Rectal smooth muscle tissue (tissue), 1 donor: ENCODE measurements around the gene LSP1.
A peak's percentile ranks its signal among the peaks of the same experiment; 100 is the strongest.

Experiments
- H3K27ac ChIP-seq: one replicate; pipeline ENCODE4 v1.7.0; 2013; ENCODE audit warnings: low read depth, low read length, inconsistent platforms
- H3K27me3 ChIP-seq: one replicate; pipeline ENCODE4 v1.7.0; 2013; ENCODE audit warnings: low read length; ENCODE audit not compliant: control insufficient read depth, insufficient read depth
- H3K36me3 ChIP-seq: one replicate; pipeline ENCODE4 v1.7.0; 2013; ENCODE audit warnings: low read length; ENCODE audit not compliant: control insufficient read depth, insufficient read depth
- H3K4me1 ChIP-seq: one replicate; pipeline ENCODE4 v1.7.0; 2013; ENCODE audit warnings: low read length; ENCODE audit not compliant: control insufficient read depth, insufficient read depth
- H3K4me3 ChIP-seq: one replicate; pipeline ENCODE4 v1.7.0; 2013; ENCODE audit warnings: low read length
- H3K9ac ChIP-seq: one replicate; pipeline ENCODE4 v1.7.0; 2013; ENCODE audit warnings: low read length

The LSP1 gene

DNA sequence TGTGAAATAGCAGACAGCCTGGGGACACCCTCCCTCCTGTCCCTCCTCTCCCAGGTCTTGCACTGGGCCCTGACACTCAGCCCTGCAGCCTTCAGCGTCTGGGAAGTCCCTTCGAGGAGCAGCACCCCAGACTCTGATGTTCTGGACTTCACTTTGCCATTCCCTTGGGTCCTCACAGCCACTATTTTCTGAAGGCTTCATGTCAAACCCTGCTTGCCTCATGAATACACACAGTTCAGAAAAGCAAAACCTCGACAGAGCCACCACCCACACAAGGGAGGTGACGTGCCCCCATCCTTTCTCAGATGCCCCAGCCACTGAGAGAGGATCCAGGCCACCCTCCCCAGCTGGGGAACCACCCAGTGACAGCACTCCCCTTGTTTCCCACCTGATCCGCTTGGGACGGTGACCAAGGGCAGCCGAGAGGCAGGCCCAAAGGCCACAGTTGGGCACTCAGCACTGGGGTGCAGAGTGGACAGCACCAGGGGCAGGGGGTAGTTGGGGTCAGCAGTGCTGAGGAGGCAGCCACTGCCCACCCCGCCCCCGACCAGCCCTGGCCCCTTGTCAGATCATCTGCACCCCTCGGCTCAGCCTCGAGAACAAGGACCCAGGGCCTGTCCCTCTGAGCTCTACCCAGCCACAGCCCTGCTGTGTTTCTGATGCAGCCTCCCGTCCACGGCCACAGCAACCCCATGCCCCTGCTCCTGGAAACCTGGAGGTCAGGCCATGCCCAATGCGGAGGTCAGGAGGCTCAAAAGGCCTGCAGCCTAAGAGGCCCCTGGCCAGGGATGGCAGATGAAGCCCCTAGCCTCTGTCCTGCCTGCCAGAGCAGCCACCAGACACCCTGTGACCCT is 63.5 kb downstream of the LSP1 start:
- Histone ChIP-seq H3K36me3 (no peaks in the 10 kb centered on the region), H3K9ac (no peak overlapping the region), H3K27me3 (no peaks in the 10 kb centered on the region), H3K27ac (no peak overlapping the region), H3K4me1 (no peaks in the 10 kb centered on the region), H3K4me3 (no peak overlapping the region)

DNA sequence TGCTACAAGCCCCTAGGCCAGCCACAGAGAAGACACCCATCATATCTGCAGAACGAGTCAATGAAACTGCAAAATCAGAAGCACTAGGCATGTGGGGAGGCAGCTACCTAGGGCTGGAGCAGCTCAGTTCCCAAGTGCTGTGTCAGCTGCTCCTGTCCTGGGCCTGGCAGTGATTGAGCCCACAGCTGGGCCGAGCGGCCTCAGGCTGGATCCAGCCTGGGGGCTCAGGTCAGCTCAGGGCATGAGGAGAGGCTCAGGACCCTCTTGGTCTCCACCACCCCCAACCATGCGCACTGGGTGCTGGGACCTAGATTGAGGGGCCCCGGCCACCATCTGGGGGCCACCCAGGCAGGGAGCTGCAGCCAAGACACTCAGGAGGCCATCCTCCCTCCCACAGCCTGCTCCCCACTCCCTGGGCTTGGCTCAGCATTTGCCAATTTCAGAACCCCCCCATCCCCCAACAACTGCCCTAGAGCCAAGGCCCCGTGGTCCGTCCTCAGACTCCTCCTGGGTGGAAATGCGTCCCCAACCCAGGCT is 64.2 kb downstream of the LSP1 start:
- Histone ChIP-seq H3K4me1 (no peaks in the 10 kb centered on the region), H3K27ac (no peak overlapping the region), H3K4me3 (no peak overlapping the region), H3K27me3 (no peaks in the 10 kb centered on the region), H3K36me3 (no peaks in the 10 kb centered on the region), H3K9ac (no peak overlapping the region)

DNA sequence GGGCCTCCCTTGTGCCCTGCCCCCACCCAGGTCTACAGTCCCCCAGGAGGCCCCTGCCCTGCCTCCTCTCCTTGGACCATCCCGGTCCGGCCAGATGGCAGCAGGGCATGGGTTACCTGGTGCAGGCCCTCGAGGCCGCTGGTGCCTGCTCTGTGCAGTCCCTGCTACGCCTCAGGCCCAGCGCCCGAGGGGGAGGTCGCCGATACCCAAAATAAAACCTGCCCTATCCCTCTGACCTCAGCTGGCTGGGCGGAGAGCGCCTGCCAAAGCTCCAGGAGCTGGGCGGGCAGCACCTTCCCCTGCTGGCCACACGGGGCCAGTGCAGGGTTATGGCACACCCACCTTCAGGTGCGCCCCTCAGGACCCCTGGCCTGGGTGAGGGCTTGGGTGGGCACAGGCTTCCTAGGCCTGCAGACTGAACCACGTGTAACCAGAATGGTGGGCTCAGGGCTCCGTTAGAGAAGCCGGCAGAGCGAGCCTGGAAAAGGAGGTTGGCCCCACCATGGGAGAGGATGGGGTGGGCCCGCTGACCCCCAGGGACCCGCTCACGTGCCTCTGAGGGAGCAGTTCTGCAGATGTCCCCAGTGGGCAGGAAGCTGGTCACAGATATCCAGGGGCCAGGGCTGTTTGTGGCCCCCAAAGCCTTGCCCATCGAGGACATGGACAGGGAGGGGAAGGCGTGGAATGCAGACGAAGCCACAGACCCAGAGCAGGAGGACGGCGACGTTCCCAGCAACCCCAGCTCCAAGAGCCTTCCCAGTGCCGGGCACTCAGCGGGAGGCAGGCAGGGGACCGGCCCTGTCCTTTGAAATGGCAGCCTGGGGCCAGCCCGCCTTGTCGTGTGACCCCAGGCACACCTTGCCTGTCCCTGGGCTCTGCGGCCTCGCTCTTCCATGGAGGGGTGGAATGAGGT is 64.9 kb downstream of the LSP1 start:
- Histone ChIP-seq H3K9ac (no peak overlapping the region), H3K27me3 (no peaks in the 10 kb centered on the region), H3K36me3 (no peaks in the 10 kb centered on the region), H3K4me1 (no peaks in the 10 kb centered on the region), H3K4me3 (no peak overlapping the region), H3K27ac (no peak overlapping the region)

- Histone ChIP-seq H3K4me3 (no peak overlapping the region), H3K27ac (no peak overlapping the region), H3K4me1 (no peaks in the 10 kb centered on the region), H3K9ac (no peak overlapping the region), H3K36me3 (no peaks in the 10 kb centered on the region), H3K27me3 (no peaks in the 10 kb centered on the region)
Observed at GRCh38 chr11:1918436-1919315, 65.8 kb downstream of the LSP1 start.

DNA sequence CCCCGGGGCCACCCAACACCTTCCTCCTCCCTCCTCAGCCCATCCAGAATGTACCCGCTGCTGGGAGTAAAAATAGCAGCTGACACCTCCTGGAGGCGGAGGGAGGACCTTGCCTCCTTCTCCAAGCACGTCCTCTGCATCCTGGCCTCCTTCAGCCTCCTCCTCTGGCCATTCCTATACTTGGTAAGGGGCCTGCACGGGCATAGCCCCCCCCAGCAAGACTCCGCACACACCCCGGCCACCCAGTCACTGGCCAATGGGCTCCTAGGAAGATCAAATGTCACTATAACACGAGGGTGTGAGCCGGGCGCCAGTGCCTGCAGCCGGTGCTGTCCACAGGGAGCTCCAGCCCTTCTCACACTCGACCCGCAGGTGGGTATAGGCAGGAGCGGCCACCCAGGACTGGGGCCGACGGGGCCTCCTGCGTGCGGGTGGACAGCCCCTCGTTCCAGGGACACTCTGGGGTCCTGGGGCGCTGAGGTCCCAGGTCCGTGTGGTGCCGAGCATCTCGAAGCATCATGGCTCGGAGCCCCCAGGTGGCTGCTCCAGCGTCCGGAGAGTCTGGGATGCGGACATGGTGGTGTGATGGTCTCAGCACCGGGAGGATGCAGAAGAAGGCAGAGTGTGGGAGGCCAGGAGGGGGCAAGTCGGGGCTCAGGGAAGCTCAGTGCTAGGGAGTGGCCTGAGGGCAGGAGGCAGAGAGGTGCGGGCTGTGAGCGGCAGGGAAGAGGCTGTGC is 66.7 kb downstream of the LSP1 start, which contains the start of gene TNNT3:
Gene TNNT3, plus strand, starts transcription at position 313 of the 737 bp plus-strand sequence. CDS start 3,172 bp downstream, outside the sequence.
- Histone ChIP-seq H3K9ac (no peak within 1 kb of the TSS), H3K36me3 (no peaks in the 10 kb centered on the region), H3K4me3 (no peak within 1 kb of the TSS), H3K27ac (no peak within 1 kb of the TSS), H3K27me3 (no peaks in the 10 kb centered on the region), H3K4me1 (no peaks in the 10 kb centered on the region)

DNA sequence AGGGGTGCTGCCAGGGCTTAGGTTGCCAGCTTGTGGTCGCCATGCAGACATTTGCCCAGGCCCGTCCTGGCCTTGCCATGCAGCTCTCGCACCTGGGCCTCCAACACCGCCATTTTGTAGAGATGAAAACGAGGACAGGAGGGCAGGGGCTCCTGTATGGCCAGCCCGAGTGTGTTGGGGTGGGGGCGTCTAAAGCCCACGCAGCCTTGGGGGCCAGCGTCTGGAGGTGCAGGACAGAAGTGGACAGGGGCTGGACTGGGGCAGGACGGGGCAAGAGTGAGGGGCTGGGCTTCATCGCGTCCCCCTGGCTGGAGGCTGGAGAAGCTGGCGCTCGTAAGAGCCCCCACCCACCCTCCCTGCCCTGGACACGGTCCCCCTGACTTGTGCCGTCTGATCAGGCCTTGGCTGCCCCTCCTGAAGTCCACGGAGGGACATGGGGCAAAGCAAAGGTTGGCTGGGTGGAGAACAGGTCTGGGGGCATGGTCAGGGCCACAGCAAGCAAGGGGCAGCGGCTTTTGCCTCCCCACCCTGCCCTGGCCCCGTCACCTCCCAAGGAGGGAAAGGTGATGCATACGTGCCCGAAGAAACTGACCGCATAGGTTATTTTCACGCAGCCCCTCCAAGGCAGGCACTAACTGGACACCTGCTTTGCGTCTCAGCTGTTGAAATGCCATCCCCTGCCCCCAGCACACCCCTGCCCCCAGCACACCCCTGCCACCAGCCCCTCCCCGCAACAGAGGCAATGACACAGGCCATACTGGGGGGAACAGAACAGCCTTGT is 67.4 kb downstream of the LSP1 start:
- H3K9ac ChIP-seq: no peak overlapping the region
- H3K27me3 ChIP-seq: no peaks in the 10 kb centered on the region
- H3K36me3 ChIP-seq: no peaks in the 10 kb centered on the region
- H3K27ac ChIP-seq: no peak overlapping the region
- no peak overlapping the region for H3K4me3 ChIP-seq
- no peaks in the 10 kb centered on the region for H3K4me1 ChIP-seq

GRCh38 chr11:1920909-1921573 is 68.2 kb downstream of the LSP1 start:
- Histone ChIP-seq H3K27me3 (no peaks in the 10 kb centered on the region), H3K9ac (no peak overlapping the region), H3K4me3 (no peak overlapping the region), H3K27ac (peak overlapping the region; percentile 27), H3K4me1 (no peaks in the 10 kb centered on the region), H3K36me3 (no peaks in the 10 kb centered on the region)

DNA sequence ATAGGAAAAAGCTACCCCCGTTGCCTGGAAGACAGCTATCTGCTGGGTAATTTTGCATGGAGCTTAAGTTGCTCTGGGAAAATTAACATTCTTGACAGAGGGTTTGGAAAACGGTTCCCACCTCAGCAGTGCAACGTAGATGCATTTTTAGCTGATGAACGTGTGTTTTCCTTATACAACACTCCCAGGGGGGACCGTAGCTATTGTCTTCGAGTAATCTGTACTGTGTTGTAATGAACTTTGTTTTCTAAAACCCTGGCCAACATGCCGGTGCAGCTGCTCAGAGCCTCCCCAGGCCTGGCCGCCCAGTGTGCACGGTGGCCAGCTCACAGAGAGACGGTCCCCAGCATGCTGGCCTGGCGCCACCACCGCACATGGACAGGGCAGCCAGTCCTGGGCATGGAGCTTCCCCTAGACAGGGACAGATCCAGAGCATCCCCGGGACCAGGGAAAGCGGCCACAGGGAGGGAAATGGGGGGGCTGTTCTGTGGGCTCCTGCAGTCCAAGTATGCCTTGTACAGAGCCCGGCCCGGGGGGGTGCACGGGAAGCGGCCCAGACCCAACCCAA is 68.8 kb downstream of the LSP1 start:
- Histone ChIP-seq H3K27ac (peak overlapping the region; percentile 27), H3K27me3 (no peaks in the 10 kb centered on the region), H3K9ac (no peak overlapping the region), H3K36me3 (no peaks in the 10 kb centered on the region), H3K4me3 (no peak overlapping the region), H3K4me1 (no peaks in the 10 kb centered on the region)

DNA sequence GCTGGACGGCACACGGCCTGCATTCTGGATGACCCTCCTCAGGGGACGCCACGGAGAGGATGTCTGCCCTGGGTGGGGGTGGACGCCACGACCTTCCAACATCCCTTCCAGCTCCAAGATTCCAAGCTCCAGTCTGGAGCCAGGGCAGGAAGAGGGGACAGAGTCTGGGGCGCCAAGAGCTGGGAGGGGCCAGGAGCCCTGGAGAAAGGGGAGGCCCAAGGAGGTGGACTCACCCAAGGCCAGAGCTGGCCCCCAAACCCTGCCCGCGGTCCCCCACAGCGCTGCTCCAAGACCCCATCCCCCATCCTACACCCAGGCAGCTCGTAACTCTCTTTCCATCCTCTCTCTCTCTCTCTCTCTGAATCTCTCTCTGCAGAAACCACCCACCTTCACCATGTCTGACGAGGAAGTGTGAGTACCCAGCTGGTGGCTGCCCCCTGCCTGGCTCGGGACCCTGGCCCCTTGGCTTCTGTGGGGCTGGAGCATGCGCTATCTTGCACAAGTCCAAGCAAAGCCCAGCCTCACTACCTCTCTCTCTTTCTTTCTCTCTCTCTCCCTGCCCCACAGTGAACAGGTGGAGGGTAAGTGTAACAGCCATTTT is 69.7 kb downstream of the LSP1 start:
- Histone ChIP-seq H3K36me3 (no peaks in the 10 kb centered on the region), H3K27ac (no peak overlapping the region), H3K27me3 (no peaks in the 10 kb centered on the region), H3K4me3 (no peak overlapping the region), H3K9ac (no peak overlapping the region), H3K4me1 (no peaks in the 10 kb centered on the region)
